NCI-H510A treated with DMSO at 0.1 percent for 48 hours (cell line): ENCODE results near the gene MFAP5.
"Not testable (repeated sequence)": the region's sequence is repeated elsewhere in the genome, so short reads cannot be mapped to it uniquely, and the experiment has no call there.

Source experiments
- DNase-seq: peaks from one replicate; lab custom pipeline; 2025; lab: John Stamatoyannopoulos, UW

The MFAP5 gene

DNA sequence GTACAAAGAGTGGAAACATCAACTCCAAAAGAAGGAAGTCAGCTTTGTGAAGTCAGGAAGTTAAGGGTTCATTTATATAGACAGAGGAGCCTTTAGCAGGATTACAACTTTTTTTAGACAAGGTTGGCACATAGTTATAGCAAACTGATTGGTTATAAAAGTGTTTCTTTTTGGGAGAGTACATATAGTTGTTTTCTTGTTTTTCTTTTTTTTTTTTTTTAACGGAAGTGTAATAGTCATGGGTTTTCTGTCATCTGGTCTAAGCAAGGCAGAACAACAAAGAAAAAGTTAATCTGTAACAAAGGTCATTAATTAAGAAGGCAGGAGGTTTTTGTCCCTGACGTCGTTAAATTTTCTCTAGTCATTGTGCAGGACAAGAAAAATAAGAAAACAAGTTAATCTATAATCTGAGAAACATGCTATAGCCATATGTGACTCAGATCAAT is 13.0 kb upstream of the MFAP5 start:
- no peak for DNase-seq

DNA sequence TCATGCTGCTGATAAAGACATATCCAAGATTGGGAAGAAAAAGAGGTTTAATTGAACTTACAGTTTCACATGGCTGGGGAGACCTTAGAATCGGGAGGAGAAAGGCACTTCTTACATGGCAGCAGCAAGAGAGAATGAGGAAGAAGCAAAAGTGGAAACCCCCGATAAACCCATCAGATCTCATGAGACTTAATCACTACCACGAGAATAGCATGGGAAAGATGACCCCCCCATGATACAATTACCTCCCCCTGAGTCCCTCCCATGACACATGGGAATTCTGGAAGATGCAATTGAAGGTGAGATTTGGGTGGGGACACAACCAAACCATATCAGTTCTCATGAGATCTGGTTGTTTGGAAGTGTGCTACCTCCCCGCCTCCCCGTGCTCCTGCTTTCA is 9.8 kb upstream of the MFAP5 start:
- DNase-seq, result no peak

DNA sequence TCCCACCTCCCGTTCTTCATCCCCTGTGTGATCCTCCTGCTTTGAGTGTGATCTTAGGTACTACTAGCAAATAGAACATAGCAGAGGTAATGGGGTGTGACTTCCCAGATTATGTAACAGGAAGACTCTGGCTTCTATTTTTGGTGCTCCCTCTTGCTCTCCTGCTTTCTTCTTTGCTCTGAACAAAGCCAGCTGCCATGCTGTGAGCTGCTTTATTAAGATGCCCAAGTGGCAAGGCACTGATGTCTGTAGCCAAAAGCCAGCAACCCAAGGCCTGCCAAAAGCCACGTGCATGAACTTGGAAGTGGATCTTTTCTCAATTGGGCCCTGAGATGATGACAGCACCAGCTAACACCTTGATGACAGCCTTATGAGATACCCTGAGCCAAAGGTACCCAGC is 5.8 kb upstream of the MFAP5 start:
- no peak for DNase-seq

DNA sequence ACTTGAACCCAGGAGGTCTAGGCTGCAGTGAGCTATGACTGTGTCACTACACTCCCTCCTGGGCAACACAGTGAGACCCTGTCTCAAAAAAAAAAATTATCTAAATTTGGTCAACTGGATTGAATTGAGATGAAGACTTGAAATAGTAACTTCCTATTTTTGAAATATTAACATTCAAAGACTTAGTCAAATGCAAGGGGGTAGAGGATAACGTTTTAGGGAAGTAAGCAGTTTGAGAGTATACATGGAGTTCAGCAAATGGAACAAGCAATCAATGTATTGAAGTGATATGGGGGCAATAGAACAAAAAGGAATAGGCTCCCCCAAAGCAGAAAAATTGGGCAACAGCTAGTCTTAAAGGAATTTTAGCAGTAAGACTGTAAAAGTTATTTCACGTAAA is 4.6 kb upstream of the MFAP5 start:
- no peak for DNase-seq

DNA sequence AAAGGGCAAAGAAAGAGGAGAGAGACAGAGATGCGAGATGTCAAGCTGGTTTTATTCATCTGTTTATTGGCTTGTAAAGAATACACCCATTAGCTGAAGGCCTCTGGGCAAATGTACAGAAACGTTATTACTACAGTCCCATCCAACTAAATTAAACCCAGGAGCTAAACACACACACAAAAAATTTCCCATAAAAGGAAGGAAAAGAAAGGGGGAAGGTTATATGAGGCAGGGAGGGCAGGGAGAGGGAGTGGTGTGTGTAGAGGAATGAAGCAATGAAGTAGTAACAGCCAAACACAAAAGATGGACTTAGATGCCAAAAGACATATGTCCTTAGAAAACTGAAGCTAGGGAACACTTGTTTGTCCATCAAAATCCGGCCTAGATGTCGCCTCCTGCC is 3.1 kb upstream of the MFAP5 start:
- no peak for DNase-seq

DNA sequence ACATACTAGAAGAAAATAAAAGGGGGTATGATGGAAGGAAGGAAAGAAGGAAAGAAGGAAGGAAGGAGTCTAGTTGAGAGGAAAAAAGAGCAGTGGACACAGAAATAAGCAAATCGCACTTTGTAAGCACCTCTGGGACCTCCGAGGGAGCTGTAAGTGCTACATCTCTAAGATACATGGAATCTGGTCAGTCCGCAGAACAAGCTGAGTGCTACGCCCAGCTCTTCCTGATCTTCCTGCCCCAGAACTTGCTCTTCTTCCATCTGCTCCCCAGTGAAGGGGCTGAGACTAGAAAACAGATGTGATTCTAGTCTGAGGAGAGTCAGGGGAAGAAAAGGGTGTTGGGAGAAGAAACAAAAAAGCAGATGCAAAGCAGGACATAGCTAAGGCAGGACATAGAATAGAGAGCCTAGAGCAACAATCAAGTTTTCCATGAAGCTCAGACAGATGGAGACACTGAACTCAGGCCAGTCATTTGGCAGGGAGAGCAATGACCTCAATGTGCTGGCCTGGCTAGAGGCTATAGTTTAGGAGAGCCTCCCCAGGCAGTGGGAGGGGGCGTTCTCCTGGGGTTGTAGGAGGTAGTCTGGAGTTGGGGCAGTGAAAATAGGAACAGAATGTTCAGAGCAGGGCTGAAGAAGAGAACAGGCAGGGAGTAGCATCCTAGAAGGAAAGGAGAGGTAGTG is 1.7 kb upstream of the MFAP5 start:
- DNase-seq, result no peak

DNA sequence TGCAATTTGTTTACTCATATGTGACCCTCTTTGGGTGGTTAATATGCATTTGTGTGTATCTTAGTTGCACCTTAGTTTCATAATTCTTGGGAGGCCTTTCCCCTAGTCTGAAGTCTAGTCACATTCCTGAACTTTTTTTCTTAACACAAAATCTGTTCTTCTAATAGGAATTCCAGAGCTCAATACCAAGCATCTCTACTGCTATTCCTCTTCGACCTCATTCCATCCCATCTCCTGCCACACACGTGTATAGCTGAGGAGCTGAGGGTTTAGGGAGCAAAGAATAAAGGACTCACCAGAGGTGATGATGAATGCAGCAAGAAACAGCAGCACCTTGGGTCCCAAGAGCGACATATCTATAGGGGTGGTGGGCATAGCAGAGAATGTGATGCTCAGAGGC is 875 bp downstream of the MFAP5 start:
- no peak for DNase-seq

DNA sequence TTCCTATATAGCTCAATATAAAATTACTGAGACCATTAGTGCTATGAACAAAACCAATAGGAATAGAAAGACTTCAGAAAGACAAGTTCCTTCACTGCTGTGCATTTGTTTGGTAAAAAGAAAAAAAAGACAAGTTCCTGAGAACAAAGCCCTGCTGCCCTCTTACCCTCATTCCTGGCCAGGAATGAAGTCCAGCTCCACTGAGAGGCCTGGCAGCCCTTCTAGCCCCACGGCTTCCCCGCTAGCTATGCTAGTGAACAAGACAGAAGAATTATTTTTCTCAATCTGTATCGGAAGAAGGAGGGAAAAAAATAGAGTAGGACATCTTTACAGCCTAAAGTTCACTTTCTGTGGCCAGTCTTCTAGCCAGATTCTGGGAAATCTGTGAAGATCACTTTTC is 1.6 kb downstream of the MFAP5 start:
- no peak for DNase-seq

DNA sequence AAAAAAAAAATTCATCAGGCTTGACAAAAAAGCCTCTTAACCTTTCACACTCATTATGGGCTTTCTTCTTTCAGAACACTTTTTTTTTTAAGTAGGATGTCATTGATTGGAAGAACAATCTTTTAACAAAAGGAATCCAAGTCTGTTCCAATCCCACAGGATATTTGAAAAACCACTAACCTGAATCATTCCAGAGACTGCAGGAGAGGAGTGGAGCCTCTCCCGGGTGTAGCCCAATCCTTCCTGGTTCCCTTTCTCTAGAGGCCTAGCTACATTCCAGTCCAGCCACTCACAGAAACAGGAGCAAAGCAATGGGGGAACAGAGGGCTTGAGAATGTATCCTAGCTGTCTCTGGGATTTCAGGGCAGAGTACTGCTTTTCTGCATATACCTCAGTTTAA is 4.3 kb downstream of the MFAP5 start:
- DNase-seq, result no peak

DNA sequence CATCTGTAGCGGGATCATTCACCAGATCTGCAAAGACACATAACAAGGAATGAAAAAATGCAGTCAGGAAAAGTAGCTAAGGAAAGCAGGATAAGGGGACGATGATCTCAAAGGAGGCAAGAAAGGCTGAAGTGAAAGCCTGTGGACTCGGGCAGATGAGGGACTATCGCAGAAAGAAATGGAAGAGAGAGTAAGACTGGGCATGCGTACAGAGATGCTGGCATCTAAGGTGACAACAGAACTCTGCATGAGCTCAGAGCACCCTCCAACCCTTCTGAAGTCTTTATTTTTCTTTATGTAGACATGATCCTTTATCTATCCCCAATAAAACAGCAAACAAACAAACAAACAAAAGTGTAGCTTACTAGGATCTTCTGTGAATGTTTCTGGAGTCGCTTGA is 7.2 kb downstream of the MFAP5 start:
- DNase-seq, result peak; percentile 23

DNA sequence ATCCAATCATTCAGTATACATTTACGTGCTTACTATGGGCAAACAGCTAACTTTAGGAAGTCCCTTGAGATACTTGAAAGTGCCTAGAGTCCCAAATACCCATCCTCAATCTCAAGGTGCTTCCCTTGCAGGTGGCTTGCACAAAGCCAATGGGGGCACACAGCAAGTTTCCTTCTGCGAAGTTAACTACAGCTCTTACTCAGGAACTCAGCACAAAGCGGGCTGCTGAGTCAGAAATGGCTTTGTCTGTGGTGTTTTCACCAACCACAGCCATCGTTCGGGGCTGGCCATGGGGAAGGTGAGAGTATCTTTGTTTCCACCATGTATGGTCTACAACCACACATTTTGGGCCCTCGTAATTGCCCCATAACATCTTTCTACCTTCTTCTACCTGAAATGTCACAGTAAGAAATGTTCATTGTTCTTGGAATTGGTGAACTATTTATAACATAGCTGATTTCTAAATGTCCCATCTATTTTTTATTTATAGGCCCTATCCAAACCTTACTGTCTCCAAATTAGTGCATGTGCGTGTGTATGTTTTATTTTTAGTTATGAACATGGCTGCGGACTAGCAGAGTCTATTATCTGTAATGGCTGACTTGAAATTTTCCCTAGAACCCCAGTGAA is 13.9 kb downstream of the MFAP5 start:
- no peak for DNase-seq

DNA sequence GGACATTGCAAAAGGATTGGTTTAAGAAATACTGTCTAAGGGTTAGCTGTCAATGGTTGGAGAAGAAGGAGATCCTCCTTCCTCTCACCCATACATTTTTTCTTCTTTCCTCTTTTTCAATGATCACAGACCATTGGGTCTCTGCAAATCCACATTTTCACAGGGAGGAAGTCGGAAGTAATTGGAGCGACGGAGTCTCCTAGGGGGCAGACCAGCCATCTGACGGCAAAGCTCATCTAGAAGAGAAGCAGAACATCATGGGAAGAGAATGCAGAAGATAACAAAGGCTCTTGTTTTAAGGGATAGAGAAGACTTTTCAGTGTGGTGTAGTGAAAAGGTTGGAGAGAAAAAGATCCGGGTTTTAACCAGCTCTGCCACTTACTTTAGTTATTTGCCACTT is 14.7 kb downstream of the MFAP5 start:
- DNase-seq, result no peak

DNA sequence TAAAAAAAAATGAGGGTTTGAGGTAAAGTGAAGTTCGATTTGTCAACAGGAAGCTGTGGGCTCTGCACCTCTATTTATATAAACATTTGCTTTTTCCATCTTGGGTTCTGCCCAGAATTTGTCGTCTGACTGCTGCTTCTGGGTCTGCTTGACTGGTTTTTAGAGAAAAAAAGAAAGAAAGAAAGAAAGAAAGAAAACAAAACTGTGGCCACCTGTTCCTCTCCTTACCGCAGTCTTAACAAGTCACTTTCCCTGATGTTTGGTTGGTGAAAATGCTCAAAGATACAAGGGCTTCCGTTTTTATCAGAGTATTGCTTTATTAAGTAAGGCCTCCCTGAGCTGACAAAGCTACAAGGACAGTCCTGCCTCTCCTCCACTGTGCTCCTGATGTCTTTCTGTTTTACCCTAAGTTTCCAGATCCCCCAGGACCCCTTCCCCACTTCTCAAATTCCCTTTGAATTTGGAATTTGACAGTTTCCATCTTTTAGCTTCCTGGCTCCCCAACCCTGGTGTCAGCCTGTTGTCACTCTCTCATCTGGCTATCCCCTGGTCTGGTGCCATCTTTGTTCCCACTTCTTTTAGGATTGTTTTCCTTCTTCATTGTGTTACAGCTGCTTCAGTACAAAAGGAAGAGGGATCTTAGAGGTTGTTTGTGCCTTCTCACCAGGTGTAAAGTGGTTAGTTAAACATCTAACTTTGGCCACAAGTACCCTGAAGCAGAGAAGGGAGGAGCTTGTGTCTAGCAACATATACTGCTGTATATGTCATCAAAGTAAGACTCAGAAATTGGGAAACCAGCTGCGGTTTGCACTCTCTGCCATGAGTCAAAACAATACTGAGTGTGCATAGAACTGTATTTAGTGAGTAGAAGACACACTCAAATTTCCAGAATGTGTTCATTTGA is 18.0 kb downstream of the MFAP5 start:
- DNase-seq, result peak; percentile 15

DNA sequence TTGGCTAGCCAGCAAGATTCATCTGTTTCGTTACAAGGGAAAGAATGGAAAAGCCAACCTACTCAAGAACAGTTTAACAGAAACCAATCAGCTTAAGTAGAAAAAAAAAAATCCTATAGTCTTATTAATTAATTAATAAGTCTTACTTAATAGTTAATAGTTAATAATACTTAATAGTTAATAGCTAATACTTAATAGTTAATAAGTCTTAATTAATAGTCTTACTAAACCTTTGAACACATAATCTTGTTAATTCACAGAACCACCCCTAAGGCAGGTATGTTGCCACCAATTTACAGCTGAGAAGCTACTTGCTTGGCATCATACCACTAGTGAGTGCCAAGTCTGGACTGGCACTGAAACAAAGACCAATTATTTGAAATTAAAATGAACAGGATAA is 19.9 kb downstream of the MFAP5 start:
- DNase-seq, result no peak

DNA sequence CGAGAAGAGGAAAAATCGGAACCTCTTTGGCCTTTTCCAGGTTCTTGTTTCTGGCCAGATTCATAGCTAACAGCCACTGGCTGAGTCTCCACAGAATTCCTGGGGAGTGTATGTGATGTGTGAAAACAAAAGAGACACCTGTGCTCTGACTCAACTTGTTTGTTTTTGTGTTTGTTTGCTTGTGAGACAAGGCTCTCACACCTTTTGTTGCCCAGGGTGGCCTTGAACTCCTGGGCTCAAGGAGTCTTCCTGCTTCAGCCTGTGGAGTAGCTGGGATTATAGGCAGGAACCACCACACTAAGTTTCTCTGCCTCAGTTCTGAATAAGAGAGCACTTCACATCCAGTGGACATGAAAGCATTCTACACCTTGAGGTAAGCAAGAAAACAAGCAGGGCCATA is 22.7 kb downstream of the MFAP5 start:
- DNase-seq, result no peak

DNA sequence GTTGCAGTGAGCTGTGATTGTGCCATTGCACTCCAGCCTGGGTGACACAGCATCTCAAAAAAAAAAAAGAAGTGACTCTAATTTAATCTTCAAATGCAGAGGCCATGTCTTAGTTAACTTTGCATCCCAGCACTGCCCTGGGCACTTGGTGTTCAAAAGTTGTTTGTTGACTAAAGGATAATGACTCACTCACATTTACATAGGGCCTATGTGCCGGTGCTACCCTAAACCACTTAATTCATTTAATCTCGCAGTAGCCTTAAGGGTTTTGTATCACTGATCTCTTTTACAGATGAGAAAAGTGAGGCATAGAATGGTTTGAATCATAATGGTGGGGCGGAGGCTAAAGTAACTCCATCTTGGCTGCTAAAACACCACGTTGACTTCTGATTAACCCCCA is 23.7 kb downstream of the MFAP5 start:
- DNase-seq, result no peak

DNA sequence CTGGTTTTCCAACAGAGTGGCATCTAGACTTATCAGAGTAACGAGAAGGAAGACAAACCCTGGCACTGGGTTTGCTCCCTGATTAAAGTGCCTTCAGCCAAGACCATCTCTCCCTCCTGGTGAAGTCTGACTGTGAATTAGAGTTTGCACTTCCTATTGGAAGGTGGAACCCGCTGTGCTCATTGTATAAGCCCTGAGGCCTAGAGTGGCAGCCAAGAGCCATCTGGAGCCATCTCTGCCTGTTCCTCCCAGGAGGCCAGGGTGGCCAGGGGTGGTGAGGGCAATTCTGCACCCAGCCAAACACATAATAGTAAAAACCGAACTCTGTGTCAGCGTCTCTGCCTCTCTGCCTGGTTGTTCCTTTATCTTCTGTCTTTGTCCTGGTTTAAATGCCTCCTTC is 25.0 kb downstream of the MFAP5 start:
- no peak for DNase-seq

DNA sequence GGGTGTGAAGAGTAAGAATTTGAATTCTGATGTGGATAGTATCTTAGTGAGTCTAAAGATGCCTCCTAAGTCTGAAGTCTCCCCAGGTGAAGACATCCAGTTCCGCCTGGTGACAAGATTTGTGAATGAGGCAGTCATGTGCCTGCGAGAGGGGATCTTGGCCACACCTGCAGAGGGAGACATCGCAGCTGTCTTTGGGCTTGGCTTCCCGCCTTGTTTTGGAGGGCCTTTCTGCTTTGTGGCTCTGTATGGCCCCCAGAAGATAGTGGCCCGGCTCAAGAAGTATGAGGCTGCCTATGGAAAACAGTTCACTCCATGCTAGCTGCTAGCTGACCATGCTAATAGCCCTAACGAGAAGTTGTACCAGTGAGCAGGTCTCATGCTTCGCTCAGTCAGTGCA is 25.4 kb downstream of the MFAP5 start:
- DNase-seq, result no peak

DNA sequence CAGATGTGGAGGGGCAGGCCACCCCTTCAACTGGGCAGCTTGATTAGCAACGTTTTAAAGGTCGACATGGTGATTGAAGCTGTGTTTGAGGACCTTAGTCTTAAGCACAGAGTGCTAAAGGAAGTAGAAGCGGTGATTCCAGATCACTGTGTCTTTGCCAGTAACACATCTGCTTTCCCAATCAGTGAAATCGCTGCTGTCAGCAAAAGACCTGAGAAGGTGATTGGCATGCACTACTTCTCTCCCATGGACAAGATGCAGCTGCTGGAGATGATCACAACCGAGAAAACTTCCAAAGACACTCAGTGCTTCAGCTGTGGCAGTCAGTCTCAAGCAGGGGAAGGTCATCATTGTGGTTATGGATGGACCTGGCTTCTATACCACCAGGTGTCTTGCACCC is 26.0 kb downstream of the MFAP5 start:
- no peak for DNase-seq

DNA sequence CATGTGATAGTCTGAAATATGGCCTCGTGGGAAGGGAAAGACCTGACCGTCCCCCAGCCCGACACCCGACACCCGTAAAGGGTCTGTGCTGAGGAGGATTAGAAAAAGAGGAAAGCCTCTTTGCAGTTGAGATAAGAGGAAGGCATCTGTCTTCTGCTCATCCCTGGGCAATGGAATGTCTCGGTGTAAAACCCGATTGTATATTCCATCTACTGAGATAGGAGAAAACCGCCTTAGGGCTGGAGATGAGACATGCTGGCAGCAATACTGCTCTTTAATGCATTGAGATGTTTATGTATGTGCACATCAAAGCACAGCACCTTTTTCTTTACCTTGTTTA is 26.6 kb downstream of the MFAP5 start:
- not testable (repeated sequence) for DNase-seq

DNA sequence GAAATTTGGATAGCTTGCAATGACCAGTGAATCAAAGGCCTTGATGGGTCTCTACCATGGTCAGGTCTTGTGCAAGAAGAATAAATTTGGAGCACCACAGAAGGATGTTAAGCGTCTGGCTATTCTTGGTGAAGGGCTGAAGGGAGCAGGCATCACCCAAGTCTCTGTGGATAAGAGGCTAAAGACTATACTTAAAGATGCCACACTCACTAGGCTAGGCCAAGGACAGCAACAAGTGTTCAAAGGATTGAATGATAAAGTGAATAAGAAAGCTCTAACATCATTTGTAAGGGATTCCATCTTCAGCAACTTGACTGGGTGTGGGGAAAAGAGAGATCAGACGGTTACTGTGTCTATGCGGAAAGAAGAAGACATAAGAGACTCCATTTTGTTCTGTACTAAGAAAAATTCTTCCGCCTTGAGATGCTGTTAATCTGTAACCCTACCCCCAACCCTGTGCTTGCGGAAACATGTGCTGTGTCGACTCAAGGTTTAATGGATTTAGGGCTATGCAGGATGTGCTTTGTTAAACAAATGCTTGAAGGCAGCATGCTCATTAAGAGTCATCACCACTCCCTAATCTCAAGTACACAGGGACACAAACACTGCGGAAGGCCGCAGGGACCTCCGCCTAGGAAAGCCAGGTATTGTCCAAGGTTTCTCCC is 27.2 kb downstream of the MFAP5 start:
- DNase-seq, result not testable (repeated sequence)

DNA sequence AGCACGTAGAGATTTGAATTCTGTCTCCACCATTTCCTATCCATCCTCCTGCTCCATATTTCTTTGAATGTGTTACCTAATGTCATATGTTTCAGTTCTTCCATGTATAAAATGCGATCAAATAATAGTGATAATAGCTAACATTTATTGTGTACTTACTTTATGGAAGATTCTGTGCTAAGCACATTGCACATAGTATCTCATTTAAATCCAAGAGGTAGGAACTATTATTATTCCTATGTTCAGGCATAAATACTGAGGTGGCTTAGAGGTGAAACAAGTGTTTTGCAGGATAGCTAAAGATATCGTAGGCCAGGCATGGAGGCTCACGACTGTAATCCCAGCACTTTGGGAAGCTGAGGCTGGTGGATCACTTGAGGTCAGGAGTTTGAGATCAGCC is 32.5 kb downstream of the MFAP5 start:
- no peak for DNase-seq
